HepG2 (cell line): ENCODE data around the gene RABL6. TPM values are rescaled to one million over a fixed set of nuclear protein-coding genes. Genes with fewer than 3 reads are reported as not detected.

Experiments used
- MATR3 ChIP-seq: sonication (generic); formaldehyde crosslinking; IDR thresholded peaks from 2 replicates; pipeline ENCODE4 v1.4.0; 2020; ENCODE audit warnings: missing genetic modification reagents
- MED13 ChIP-seq: sonication (generic); formaldehyde crosslinking; IDR thresholded peaks from 2 replicates; pipeline ENCODE4 v1.5.0; 2020; ENCODE audit warnings: missing genetic modification reagents
- MIXL1 ChIP-seq: IDR thresholded peaks from 2 replicates; pipeline ENCODE4 v1.6.1; 2016
- MTF1 ChIP-seq: sonication (generic); formaldehyde crosslinking; IDR thresholded peaks from 2 replicates; pipeline ENCODE4 v1.5.0; 2020; ENCODE audit warnings: missing genetic modification reagents
- PAXIP1 ChIP-seq: sonication (generic); formaldehyde crosslinking; conservative IDR thresholded peaks from 2 replicates; pipeline ENCODE4 v1.4.0; 2020; ENCODE audit warnings: mild to moderate bottlenecking, missing genetic modification reagents, moderate library complexity
- RNF219 ChIP-seq: sonication (generic); formaldehyde crosslinking; IDR thresholded peaks from 2 replicates; pipeline ENCODE4 v1.5.0; 2020; ENCODE audit warnings: mild to moderate bottlenecking, missing genetic modification reagents
- SIN3A ChIP-seq: IDR thresholded peaks from 2 replicates; pipeline ENCODE4 v1.6.1; 2011; ENCODE audit warnings: low read depth, mild to moderate bottlenecking, control low read depth, low read length, borderline replicate concordance
- UBTF ChIP-seq: sonication (generic); formaldehyde crosslinking; IDR thresholded peaks from 2 replicates; pipeline ENCODE4 v1.4.0; 2020; ENCODE audit warnings: mild to moderate bottlenecking, missing genetic modification reagents
- ZMYM3 ChIP-seq: sonication (generic); formaldehyde crosslinking; IDR thresholded peaks from 2 replicates; pipeline ENCODE4 v1.5.1; 2020; ENCODE audit warnings: mild to moderate bottlenecking, missing genetic modification reagents
- ZNF263 ChIP-seq: sonication (generic); formaldehyde crosslinking; IDR thresholded peaks from 2 replicates; pipeline ENCODE4 v1.4.0; 2020; ENCODE audit warnings: missing genetic modification reagents
- ZNF317 ChIP-seq: sonication (generic); formaldehyde crosslinking; IDR thresholded peaks from 2 replicates; pipeline ENCODE4 v1.5.0; 2020; ENCODE audit warnings: mild to moderate bottlenecking, missing genetic modification reagents
- ZNF451 ChIP-seq: sonication (generic); formaldehyde crosslinking; IDR thresholded peaks from 2 replicates; pipeline ENCODE4 v1.5.0; 2020; ENCODE audit warnings: mild to moderate bottlenecking, missing genetic modification reagents
- ZNF646 ChIP-seq: sonication (generic); formaldehyde crosslinking; IDR thresholded peaks from 2 replicates; pipeline ENCODE4 v1.9.0; 2021; ENCODE audit warnings: mild to moderate bottlenecking, missing genetic modification reagents
- ZNF766 ChIP-seq: sonication (generic); formaldehyde crosslinking; IDR thresholded peaks from 2 replicates; pipeline ENCODE4 v1.5.0; 2020; ENCODE audit warnings: missing genetic modification reagents, borderline replicate concordance
- polyA plus RNA-seq, 8 experiments: library from polyadenylated mRNA; depleted of rRNA in 3 of 8; stranded (reverse) in 7 of 8; unstranded in 1 of 8; fragments of >200 nt; fragmentation: Illumina TruSeq in 4 of 8; extraction: Trizol in 4 of 8; gene quantifications; 2 replicates each; pipeline versions ENCODE4 v1.2.1 to v1.2.3, GENCODE V29; 2011 to 2016; ENCODE audit warnings: low read depth in 4 of 8, missing spikeins in 1 of 8, mixed read lengths in 1 of 8; ENCODE audit not compliant: insufficient read depth in 1 of 8
- total RNA-seq, 5 experiments: library from RNA; depleted of rRNA; stranded (reverse); fragments of >200 nt; fragmentation: Illumina TruSeq; extraction: Trizol; gene quantifications; 2 replicates each; pipeline ENCODE4 v1.2.3, GENCODE V29; 2016; ENCODE audit warnings: low read depth in 1 of 5

Gene RABL6
- total and polyA plus RNA-seq, 2 of the 13 experiments (the other 11 are each of a cell fraction or from before 2014, with no cell fraction given) = 81.5 to 125 TPM

- TF ChIP-seq ZNF646 (0 out of 2 replicates have a peak, but pooled peaks have one; percentile 3), RNF219 (no peak), MTF1 (0 out of 2 replicates have a peak, but pooled peaks have one; percentile 16), MED13 (peak; percentile 52; the same call in 1 of the 2 replicates), MATR3 (CRISPR knock-in tag) (no peak), ZMYM3 (CRISPR knock-in tag) (no peak; the same call in 1 of the 2 replicates), PAXIP1 (peak; percentile 81), ZNF766 (peak; percentile 89), MIXL1 (peak; percentile 90), ZNF317 (peak; percentile 71; the same call in 1 of the 2 replicates), UBTF (CRISPR knock-in tag) (peak; percentile 72), ZNF263 (CRISPR knock-in tag) (peak; percentile 40; the same call in 1 of the 2 replicates), ZNF451 (peak; percentile 82), SIN3A (0 out of 2 replicates have a peak, but pooled peaks have one; percentile 40)
Measured at GRCh38 chr9:136799079-136799853, 8.5 kb upstream of the RABL6 start (continued).
